GM19463 (cell line): ENCODE measurements around the gene PDPN.

ENCODE experiments used
- ATAC-seq: cut with Tn5 transposase; IDR thresholded peaks from one replicate; pipeline ENCODE4 v1.9.1; 2021; ENCODE audit warnings: mild to moderate bottlenecking, moderate library complexity; ENCODE audit not compliant: unreplicated experiment

The PDPN gene

GRCh38 chr1:13616234-13616633, 32.6 kb downstream of the PDPN start:
- no peak for ATAC-seq

- ATAC-seq = no peak
Measured at GRCh38 chr1:13617108-13617507, 33.5 kb downstream of the PDPN start.

DNA sequence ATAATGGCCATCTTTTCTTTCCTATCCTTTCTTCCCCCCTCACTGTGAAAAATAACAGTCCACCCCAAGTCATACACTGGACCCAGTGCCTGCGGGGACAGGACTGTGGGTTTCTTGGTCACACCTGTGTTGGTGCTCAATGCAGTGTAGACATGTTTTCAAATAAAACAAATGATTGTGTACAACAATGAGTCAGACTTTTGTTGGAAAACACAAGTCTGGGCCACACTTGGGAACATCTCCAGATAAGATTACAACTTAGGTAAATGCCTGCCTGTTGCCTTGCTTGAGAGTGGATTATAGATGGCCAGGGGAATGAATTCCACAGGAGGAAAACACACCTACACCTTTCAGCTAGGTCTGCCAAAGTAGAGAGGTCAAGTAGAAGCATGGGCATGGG, 34.1 kb downstream of the PDPN start:
- no peak for ATAC-seq

- ATAC-seq = no peak
Measured at GRCh38 chr1:13618483-13618882, 34.9 kb downstream of the PDPN start.

- no peak for ATAC-seq
Measured at GRCh38 chr1:13619909-13620308, 36.3 kb downstream of the PDPN start.

DNA sequence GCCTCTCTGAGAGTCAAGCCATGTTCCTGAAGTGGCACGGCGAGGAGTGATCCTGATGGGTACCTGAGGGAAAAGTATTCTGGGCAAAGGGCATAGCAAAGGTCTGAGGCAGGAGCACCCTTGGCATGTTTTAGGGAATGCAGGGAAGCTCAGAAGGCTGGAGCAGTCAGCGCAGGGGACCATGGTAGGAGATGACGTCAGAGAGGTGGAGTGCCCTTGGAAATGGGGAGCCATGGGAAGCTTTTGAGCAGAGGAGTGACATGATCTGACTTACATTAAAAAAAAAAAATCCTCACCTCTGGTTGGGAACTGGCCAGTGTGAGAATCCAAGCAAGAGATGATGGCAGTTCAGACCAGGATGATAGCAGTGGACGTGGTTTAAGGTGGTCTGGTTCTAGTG, 37.2 kb downstream of the PDPN start:
- ATAC-seq = no peak

- no peak for ATAC-seq
Measured at GRCh38 chr1:13622446-13622845, 38.8 kb downstream of the PDPN start.

DNA sequence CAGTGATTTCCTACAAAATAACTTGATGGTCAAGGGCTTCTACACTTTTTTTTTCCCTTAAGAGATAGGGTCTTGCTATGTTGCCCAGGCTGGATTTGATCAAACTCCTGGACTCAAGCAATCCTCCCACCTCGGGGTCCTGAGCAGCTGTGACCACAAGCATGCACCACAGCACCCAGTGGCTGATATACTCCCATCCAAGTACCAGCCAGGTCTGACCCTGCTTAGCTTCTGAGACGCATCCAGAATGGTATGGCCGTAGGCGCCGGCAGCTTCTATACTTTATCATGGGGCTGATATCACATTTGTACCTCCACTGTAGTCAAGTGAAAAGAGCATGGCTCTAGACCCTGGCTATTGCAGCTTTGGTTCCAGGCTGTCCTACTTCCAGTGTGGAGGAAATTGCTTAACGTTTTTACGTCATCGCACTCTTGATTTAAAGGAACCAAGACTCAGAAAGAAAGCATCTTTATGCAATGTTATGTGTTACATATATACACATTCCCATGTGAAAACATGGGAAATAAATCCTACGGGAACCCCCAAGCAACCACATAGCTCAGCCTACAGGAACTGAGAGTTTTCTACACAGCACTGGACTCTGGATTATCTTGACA, 39.5 kb downstream of the PDPN start:
- no peak for ATAC-seq

- ATAC-seq = no peak
Measured at GRCh38 chr1:13624526-13624925, 40.9 kb downstream of the PDPN start.

DNA sequence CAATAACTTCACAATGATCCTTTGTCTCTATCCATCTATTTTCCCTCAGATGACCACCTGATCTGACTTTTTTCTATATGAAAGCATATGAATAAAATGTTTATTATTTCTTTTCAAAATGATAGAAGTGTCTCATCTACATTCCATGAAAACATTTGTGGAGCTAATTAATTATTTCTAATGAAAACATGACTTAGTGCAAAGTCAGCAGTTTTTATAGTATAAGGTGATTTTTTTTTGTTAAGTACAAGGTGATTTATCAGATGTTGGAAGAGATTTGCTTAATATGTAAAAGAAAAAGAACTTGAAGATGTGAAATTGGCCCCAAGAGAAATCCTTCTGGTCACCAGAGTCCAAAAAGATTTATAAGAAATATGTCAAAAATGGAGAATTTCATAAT, 43.5 kb downstream of the PDPN start:
- no peak for ATAC-seq

DNA sequence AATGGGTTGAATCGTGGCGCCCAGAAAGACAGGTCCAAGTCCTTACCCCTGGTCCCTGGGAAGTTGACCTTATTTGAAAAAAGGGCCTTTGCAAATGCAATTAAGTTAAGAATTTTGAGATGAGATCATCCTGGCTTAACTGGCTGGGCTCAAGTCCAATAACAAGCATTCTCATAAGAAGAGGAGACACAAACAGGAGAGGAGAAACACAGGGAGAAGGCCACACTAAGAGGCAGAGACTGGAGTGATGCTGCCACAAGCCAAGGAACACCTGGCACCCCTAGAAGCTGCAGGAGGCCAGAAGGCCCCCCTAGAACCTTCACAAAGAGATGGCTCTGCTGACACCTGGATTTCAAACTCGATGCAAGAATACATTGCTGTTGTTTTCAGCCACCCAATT, 44.6 kb downstream of the PDPN start:
- no peak for ATAC-seq

DNA sequence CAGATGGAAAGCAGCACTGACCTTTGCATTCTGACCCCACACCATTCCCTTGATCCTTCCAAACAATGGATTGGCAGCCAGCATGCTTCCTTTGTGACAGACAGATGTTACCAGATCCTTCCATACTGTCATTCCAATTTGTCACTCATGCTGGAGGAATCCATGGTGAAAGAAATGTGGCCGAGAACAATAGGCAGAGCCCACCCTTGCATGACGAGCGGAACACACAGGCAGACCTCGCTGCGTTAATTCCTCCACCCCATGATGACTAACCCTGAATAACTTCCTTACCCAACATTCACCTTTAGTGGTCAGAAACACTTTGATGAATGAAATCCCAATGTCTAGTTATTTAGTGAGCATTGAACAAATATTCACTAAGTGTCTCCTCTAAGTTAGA, 45.1 kb downstream of the PDPN start:
- no peak for ATAC-seq

GRCh38 chr1:13642306-13643004, 58.8 kb downstream of the PDPN start:
- no peak for ATAC-seq

DNA sequence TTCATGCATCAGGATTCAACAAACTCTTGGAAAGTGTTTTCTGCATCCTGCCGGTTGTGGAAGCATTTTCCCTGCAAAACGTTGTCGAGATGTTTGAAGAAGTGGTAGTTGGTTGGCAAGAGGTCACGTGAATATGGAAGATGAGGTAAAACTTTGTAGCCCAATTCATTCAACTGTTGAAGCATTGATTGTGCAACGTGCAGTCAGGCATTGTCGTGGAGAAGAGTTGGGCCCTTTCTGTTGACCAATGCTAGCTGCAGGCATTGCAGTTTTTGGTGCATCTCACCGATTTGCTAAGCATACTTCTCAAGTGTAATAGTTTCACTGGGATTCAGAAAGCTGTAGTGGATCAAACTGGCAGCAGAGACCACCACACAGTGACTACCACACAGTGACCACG, 59.4 kb downstream of the PDPN start:
- no peak for ATAC-seq

GRCh38 chr1:13646521-13646920, 62.9 kb downstream of the PDPN start:
- no peak for ATAC-seq

GRCh38 chr1:13651279-13651678, 67.6 kb downstream of the PDPN start:
- no peak for ATAC-seq

DNA sequence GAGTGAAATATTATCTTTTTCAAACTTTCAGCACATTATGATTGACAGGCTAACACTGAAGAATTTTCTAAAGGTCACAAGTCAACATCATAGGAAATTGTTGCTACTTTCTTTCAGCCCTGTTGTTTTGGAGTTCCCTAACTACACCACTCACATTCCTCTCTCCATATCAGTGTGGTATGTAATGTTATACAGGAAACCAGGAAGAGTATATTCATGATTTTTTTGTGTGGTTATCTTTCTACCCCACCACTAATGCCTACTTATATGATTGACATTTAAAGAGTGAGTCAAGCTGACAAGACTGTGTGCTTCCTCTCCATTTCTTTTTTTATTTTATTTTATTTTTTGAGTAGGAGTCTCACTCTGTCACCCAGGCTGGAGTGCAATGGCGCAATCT, 68.6 kb downstream of the PDPN start:
- ATAC-seq = no peak

GRCh38 chr1:13661539-13661938, 77.9 kb downstream of the PDPN start:
- ATAC-seq = no peak

DNA sequence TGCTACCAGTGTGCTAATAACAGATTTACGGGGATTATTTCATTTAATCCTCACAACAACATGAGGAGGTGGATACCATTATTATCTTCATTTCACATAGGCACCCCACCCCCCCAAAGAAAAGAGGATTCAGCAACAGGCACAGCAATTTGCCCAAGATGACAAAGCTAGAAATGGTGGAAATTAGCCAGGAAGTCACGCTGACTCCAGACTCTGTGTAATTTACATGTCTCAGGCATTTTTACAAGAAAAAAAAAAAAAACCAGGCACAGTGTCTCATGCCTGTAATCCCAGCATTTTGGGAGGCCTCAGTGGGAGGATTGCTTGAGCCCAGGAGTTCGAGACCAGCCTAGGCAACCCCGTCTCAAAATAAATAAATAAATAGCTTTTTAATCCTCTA, 78.9 kb downstream of the PDPN start:
- ATAC-seq = no peak

GRCh38 chr1:13663969-13664368, 80.3 kb downstream of the PDPN start:
- ATAC-seq = no peak

GRCh38 chr1:13664451-13664850, 80.8 kb downstream of the PDPN start:
- no peak for ATAC-seq

- no peak for ATAC-seq
Measured at GRCh38 chr1:13666317-13666716, 82.7 kb downstream of the PDPN start.
